ENCODE data around the gene OPN3.
"Not testable (repeated sequence)": the region's sequence is repeated elsewhere in the genome, so short reads cannot be mapped to it uniquely, and the experiment has no call there.

The OPN3 gene

DNA sequence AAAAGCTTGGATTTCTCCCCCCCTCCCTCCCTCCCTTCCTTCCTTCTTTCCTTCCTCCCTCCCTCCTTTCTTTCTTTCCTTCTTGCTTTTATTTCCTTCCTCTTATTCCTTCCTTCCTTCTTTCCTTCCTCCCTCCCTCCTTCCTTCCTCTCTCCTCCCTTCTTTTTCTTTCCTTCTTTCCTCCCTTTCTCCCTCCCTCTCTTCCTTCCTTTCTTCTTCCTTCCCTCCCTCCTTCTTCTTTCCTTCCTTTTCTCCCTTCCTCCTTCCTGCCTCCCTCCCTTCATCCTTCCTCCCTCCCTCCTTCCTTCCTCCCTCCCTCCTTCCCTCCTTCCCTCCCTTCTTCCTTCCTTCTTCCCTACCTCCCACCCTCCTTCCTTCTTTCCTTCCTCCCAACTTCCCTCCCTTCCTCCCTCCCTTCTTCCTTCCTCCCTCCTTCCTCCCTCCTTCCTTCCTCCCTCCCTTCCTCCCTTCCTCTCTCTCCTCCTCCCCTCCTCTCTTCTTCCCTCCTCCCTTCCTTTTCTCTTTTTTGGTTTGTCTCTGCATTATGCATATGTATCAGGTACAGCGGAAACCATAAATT, 34.7 kb upstream of the OPN3 start:
- Histone ChIP-seq H3K9ac (no peak overlapping the region), H3K9me3 (ENCODE audit: control insufficient read depth, low read length) (no peaks in the 10 kb centered on the region), H3K27ac (no peak overlapping the region), H3K79me2 (no peaks in the 10 kb centered on the region), H3K36me3 (ENCODE audit: control insufficient read depth, insufficient read depth, low read length) (no peaks in the 10 kb centered on the region), H3K4me2 (ENCODE audit: low read length) (no peak overlapping the region), H3K27me3 (ENCODE audit: control insufficient read depth, insufficient read depth, low read length) (no peaks in the 10 kb centered on the region), H2AFZ (no peak overlapping the region), H3K4me3 (ENCODE audit: low read depth, low read length) (no peak overlapping the region), H3K4me1 (no peaks in the 10 kb centered on the region)
- TF ChIP-seq, protein P1, sequence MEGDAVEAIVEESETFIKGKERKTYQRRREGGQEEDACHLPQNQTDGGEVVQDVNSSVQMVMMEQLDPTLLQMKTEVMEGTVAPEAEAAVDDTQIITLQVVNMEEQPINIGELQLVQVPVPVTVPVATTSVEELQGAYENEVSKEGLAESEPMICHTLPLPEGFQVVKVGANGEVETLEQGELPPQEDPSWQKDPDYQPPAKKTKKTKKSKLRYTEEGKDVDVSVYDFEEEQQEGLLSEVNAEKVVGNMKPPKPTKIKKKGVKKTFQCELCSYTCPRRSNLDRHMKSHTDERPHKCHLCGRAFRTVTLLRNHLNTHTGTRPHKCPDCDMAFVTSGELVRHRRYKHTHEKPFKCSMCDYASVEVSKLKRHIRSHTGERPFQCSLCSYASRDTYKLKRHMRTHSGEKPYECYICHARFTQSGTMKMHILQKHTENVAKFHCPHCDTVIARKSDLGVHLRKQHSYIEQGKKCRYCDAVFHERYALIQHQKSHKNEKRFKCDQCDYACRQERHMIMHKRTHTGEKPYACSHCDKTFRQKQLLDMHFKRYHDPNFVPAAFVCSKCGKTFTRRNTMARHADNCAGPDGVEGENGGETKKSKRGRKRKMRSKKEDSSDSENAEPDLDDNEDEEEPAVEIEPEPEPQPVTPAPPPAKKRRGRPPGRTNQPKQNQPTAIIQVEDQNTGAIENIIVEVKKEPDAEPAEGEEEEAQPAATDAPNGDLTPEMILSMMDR (IDR thresholded peaks at IDR 0.05), result no peak

DNA sequence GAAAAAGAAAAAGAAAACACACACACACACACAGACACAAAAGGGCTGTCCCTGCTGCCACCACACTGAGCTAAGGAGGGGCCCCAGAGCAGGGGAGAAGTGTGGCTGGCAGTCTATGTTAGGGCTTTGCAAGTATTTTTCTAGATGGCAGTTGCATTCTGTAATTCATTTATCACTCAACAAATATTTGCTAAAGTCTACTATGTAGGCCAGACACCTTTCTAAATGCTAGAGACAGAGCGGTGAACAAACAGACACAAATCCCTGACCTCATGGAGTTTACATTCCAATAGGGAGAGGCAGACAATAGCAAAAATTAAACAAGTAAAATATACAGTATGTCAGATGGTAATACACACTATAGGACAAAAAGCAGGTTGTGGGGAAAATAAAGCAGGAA, 32.1 kb upstream of the OPN3 start:
- Histone ChIP-seq H3K9ac (no peak overlapping the region), H3K27me3 (ENCODE audit: control insufficient read depth, insufficient read depth, low read length) (no peaks in the 10 kb centered on the region), H3K9me3 (ENCODE audit: control insufficient read depth, low read length) (no peaks in the 10 kb centered on the region), H3K27ac (no peak overlapping the region), H3K4me2 (ENCODE audit: low read length) (no peak overlapping the region), H3K36me3 (ENCODE audit: control insufficient read depth, insufficient read depth, low read length) (no peaks in the 10 kb centered on the region), H3K4me1 (no peaks in the 10 kb centered on the region), H2AFZ (no peak overlapping the region), H3K79me2 (no peaks in the 10 kb centered on the region), H3K4me3 (ENCODE audit: low read depth, low read length) (no peak overlapping the region)
- TF ChIP-seq, protein P1 (IDR thresholded peaks at IDR 0.05), result no peak

DNA sequence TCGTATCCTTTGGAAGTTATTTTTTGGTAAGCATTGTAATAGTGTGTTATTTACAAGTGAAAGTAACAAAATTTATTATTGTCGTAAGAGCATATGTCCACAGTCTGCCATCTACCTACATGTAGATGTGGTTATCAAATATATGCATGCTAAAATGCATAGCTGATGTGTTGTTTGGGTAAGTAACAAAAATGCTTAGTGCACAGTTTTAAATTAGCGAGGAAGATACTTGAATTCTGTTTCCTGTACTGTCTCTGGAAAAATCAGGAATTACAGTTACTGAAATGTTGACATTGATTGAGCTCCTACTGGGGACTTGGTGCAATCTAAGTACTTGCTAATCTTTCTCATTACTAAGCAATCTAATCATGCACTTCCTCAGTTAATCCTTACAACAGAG, 26.2 kb upstream of the OPN3 start:
- H3K36me3 ChIP-seq (ENCODE audit: control insufficient read depth, insufficient read depth, low read length), result no peaks in the 10 kb centered on the region
- TF ChIP-seq, protein P1 (IDR thresholded peaks at IDR 0.05), result no peak

DNA sequence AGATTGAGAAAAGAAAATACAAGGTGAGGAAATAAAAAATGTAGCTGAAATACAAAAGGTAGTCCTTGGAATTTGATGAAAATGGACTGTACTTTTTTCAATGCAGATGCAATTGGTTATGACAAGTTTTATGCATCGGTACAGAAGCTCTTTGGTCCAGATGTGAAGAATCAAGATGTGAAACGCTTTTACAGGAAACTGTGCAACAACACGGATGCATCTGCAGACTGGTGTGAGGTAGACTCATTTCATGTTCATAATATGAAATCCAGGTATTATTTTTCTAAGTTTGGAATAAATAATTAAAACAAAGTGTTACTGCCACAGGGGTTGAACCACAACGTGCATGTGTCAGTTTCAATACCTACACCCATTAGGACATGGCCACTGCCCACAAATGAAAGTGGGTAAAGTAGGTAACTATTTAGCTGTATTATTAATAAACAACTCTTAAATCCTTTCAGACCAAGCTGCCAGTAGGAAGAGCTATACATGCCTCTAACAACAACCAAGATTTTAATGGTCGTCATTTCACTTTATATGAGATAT, 20.3 kb upstream of the OPN3 start:
- TF ChIP-seq, protein P1 (IDR thresholded peaks at IDR 0.05), result no peak
- Histone ChIP-seq H2AFZ (no peak overlapping the region), H3K9me3 (ENCODE audit: control insufficient read depth, low read length) (no peaks in the 10 kb centered on the region), H3K4me1 (no peaks in the 10 kb centered on the region), H3K4me3 (ENCODE audit: low read depth, low read length) (no peak overlapping the region), H3K27me3 (ENCODE audit: control insufficient read depth, insufficient read depth, low read length) (no peaks in the 10 kb centered on the region), H3K36me3 (ENCODE audit: control insufficient read depth, insufficient read depth, low read length) (no peaks in the 10 kb centered on the region), H3K9ac (no peak overlapping the region), H3K4me2 (ENCODE audit: low read length) (no peak overlapping the region), H3K79me2 (no peaks in the 10 kb centered on the region), H3K27ac (no peak overlapping the region)

More for the DNA sequence above, 26.2 kb upstream of the OPN3 start:
- Histone ChIP-seq H2AFZ (no peak overlapping the region), H3K4me3 (ENCODE audit: low read depth, low read length) (no peak overlapping the region), H3K27ac (no peak overlapping the region), H3K9me3 (ENCODE audit: control insufficient read depth, low read length) (no peaks in the 10 kb centered on the region), H3K4me2 (ENCODE audit: low read length) (no peak overlapping the region), H3K4me1 (no peaks in the 10 kb centered on the region), H3K27me3 (ENCODE audit: control insufficient read depth, insufficient read depth, low read length) (no peaks in the 10 kb centered on the region), H3K79me2 (no peaks in the 10 kb centered on the region), H3K9ac (no peak overlapping the region)

DNA sequence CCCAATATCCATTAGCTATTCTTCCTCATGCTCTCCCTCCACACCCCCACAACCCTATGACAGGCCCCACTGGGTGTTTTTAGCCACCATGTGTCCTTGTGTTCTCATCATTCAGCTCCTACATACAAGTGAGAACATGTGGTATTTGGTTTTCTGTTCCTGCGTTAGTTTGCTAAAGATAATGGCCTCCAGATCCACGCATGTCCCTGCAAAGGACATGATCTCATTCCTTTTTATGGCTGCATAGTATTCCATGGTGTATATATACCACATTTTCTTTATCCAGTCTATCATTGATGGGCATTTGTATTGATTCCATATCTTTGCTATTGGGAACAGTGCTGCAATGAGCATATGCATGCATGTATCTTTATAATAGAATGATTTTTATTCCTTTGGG, 18.8 kb upstream of the OPN3 start:
- H3K9ac ChIP-seq; H2AFZ ChIP-seq; H3K9me3 ChIP-seq (ENCODE audit: control insufficient read depth, low read length); H3K79me2 ChIP-seq; H3K27ac ChIP-seq; H3K4me3 ChIP-seq (ENCODE audit: low read depth, low read length); H3K36me3 ChIP-seq (ENCODE audit: control insufficient read depth, insufficient read depth, low read length); H3K27me3 ChIP-seq (ENCODE audit: control insufficient read depth, insufficient read depth, low read length); H3K4me1 ChIP-seq; H3K4me2 ChIP-seq (ENCODE audit: low read length): not testable (repeated sequence)

Measured in parathyroid adenoma (tissue), 2 donors.